HepG2 (cell line): Measurements from ENCODE around the gene PRKCE. TPM values are rescaled to one million over a fixed set of nuclear protein-coding genes. Genes with fewer than 3 reads are reported as not detected.

ENCODE experiments used
- ARHGAP35 ChIP-seq: sonication (generic); formaldehyde crosslinking; IDR thresholded peaks from 2 replicates; pipeline ENCODE4 v1.9.0; 2022; ENCODE audit warnings: mild to moderate bottlenecking, inconsistent platforms, moderate library complexity, missing genetic modification reagents, borderline replicate concordance
- ARNT ChIP-seq: fragments of 450-650 bp; IDR thresholded peaks from 2 replicates; pipeline ENCODE4 v1.6.1; 2017
- GLI4 ChIP-seq: sonication (generic); formaldehyde crosslinking; IDR thresholded peaks from 2 replicates; pipeline ENCODE4 v1.5.1; 2020; ENCODE audit warnings: missing genetic modification reagents, mild to moderate bottlenecking, moderate library complexity, borderline replicate concordance
- HMGXB3 ChIP-seq: sonication (generic); formaldehyde crosslinking; IDR thresholded peaks from 2 replicates; pipeline ENCODE4 v1.4.0; 2020; ENCODE audit warnings: missing genetic modification reagents, borderline replicate concordance
- HNF1A ChIP-seq, 2 experiments: sonication (generic) in 1 of 2; formaldehyde crosslinking in 1 of 2; IDR thresholded peaks; 2 replicates each; pipeline versions ENCODE4 v1.4.0 to v1.6.1; 2016 to 2020; ENCODE audit warnings: borderline replicate concordance in 1 of 2, low read depth in 1 of 2, mild to moderate bottlenecking in 1 of 2, missing genetic modification reagents in 1 of 2
- MZF1 ChIP-seq: sonication (generic); formaldehyde crosslinking; IDR thresholded peaks from 2 replicates; pipeline ENCODE4 v1.8.1; 2023; ENCODE audit warnings: mild to moderate bottlenecking, missing genetic modification reagents, borderline replicate concordance
- ZBTB49 ChIP-seq: sonication (generic); formaldehyde crosslinking; IDR thresholded peaks from 2 replicates; pipeline ENCODE4 v1.4.0; 2020; ENCODE audit warnings: missing genetic modification reagents, borderline replicate concordance
- ZMAT5 ChIP-seq: sonication (generic); formaldehyde crosslinking; IDR thresholded peaks from 2 replicates; pipeline ENCODE4 v1.5.0; 2020; ENCODE audit warnings: mild to moderate bottlenecking, low read depth, missing genetic modification reagents, borderline replicate concordance
- ZNF44 ChIP-seq: sonication (generic); formaldehyde crosslinking; IDR thresholded peaks from 2 replicates; pipeline ENCODE4 v1.5.1; 2020; ENCODE audit warnings: mild to moderate bottlenecking, missing genetic modification reagents
- polyA plus RNA-seq, 8 experiments: library from polyadenylated mRNA; depleted of rRNA in 3 of 8; stranded (reverse) in 7 of 8; unstranded in 1 of 8; fragments of >200 nt; fragmentation: Illumina TruSeq in 4 of 8; extraction: Trizol in 4 of 8; gene quantifications; 2 replicates each; pipeline versions ENCODE4 v1.2.1 to v1.2.3, GENCODE V29; 2011 to 2016; ENCODE audit warnings: low read depth in 4 of 8, missing spikeins in 1 of 8, mixed read lengths in 1 of 8; ENCODE audit not compliant: insufficient read depth in 1 of 8
- total RNA-seq, 5 experiments: library from RNA; depleted of rRNA; stranded (reverse); fragments of >200 nt; fragmentation: Illumina TruSeq; extraction: Trizol; gene quantifications; 2 replicates each; pipeline ENCODE4 v1.2.3, GENCODE V29; 2016; ENCODE audit warnings: low read depth in 1 of 5

The PRKCE gene
- total and polyA plus RNA-seq, 2 of the 13 experiments (the other 11 are each of a cell fraction or from before 2014, with no cell fraction given): 1.0 to 3.9 TPM

GRCh38 chr2:45992741-45993475, 341.4 kb downstream of the PRKCE start (continued):
- TF ChIP-seq HMGXB3 (CRISPR knock-in tag) (0 out of 2 replicates have a peak, but pooled peaks have one; percentile 2), GLI4 (CRISPR knock-in tag) (no peak), ARHGAP35 (no peak), ZNF44 (CRISPR knock-in tag) (0 out of 2 replicates have a peak, but pooled peaks have one; percentile 20), ARNT (no peak), ZMAT5 (CRISPR knock-in tag) (no peak), ZBTB49 (CRISPR knock-in tag) (no peak), HNF1A (IDR thresholded peaks at IDR 0.05; ENCODE audit: low read depth) (no peak), HNF1A (CRISPR knock-in tag; IDR thresholded peaks at IDR 0.05; ENCODE audit: borderline replicate concordance) (no peak), MZF1 (CRISPR knock-in tag) (0 out of 2 replicates have a peak, but pooled peaks have one; percentile 32)
